ENCODE measurements around the gene SAMD14. TPM values are rescaled to one million over a fixed set of nuclear protein-coding genes. Genes with fewer than 3 reads are reported as not detected.

Gene SAMD14
- total RNA-seq, 4 donors from 2014 or later, result 0.53 to 2.5 (median 1.0) TPM

GRCh38 chr17:50118076-50118827 is 11.7 kb downstream of the SAMD14 start:
- no peak overlapping the region for H3K27ac ChIP-seq
- TF ChIP-seq POLR2A (IDR thresholded peaks at IDR 0.05), result no peak
- no peak for TF ChIP-seq CTCF (IDR thresholded peaks at IDR 0.05)

GRCh38 chr17:50117202-50118051 is 12.5 kb downstream of the SAMD14 start:
- Histone ChIP-seq H3K36me3 (no peaks in the 10 kb centered on the region), H3K27me3 (no peaks in the 10 kb centered on the region), H3K4me3 (peak overlapping the region in 3 of 4 donors; percentile 32 to 33 (median 33)), H3K27ac (no peak overlapping the region), H3K4me1 (peaks cover 5 to 28% (median 9%) of the 10 kb centered on the region in 4 donors), H3K9me3 (no peaks in the 10 kb centered on the region)
- peak; percentile 35 to 81 (median 75) for DNase-seq
- TF ChIP-seq CTCF (IDR thresholded peaks at IDR 0.05), result peak; percentile 34 to 85 (median 62)
- no peak for TF ChIP-seq POLR2A (IDR thresholded peaks at IDR 0.05)

More at GRCh38 chr17:50118076-50118827, 11.7 kb downstream of the SAMD14 start:
- H3K36me3 ChIP-seq, result no peaks in the 10 kb centered on the region
- no peaks in the 10 kb centered on the region for H3K9me3 ChIP-seq
- no peak overlapping the region for H3K4me3 ChIP-seq
- H3K27me3 ChIP-seq, result no peaks in the 10 kb centered on the region
- DNase-seq, result no peak
- peaks cover 0 to 19% (median 9%) of the 10 kb centered on the region in 4 donors for H3K4me1 ChIP-seq

GRCh38 chr17:50115756-50116155 is 14.2 kb downstream of the SAMD14 start:
- no peak for DNase-seq
- TF ChIP-seq CTCF (IDR thresholded peaks at IDR 0.05), result no peak
- Histone ChIP-seq H3K9me3 (no peaks in the 10 kb centered on the region), H3K27me3 (no peaks in the 10 kb centered on the region), H3K27ac (no peak overlapping the region), H3K36me3 (peaks cover 0 to 5% (median 0%) of the 10 kb centered on the region in 3 donors), H3K4me3 (no peak overlapping the region), H3K4me1 (peaks cover 8 to 43% (median 10%) of the 10 kb centered on the region in 4 donors)

GRCh38 chr17:50114849-50115357 is 15.1 kb downstream of the SAMD14 start:
- no peak overlapping the region for H3K27ac ChIP-seq
- H3K27me3 ChIP-seq, result no peaks in the 10 kb centered on the region
- no peak for TF ChIP-seq POLR2A (IDR thresholded peaks at IDR 0.05)
- peak; percentile 2 to 69 (median 57) for TF ChIP-seq CTCF (IDR thresholded peaks at IDR 0.05)
- no peaks in the 10 kb centered on the region for H3K9me3 ChIP-seq
- H3K4me1 ChIP-seq, result peaks cover 8 to 43% (median 10%) of the 10 kb centered on the region in 4 donors
- H3K36me3 ChIP-seq, result peaks cover 0 to 13% (median 0%) of the 10 kb centered on the region in 3 donors
- DNase-seq, result peak in 1 of 3 donors; percentile 73
- no peak overlapping the region for H3K4me3 ChIP-seq

- no peak overlapping the region for H3K4me3 ChIP-seq
- TF ChIP-seq CTCF (IDR thresholded peaks at IDR 0.05), result no peak
- no peak for TF ChIP-seq POLR2A (IDR thresholded peaks at IDR 0.05)
- H3K27ac ChIP-seq, result no peak overlapping the region
- no peak for DNase-seq
- H3K27me3 ChIP-seq, result no peaks in the 10 kb centered on the region
- no peaks in the 10 kb centered on the region for H3K9me3 ChIP-seq
- H3K4me1 ChIP-seq, result peaks cover 8 to 43% (median 10%) of the 10 kb centered on the region in 4 donors
- peaks cover 0 to 18% (median 0%) of the 10 kb centered on the region in 3 donors for H3K36me3 ChIP-seq
These were observed 15.6 kb downstream of the SAMD14 start for GRCh38 chr17:50114401-50114800.

Data from Peyer's patch (tissue), 4 donors.